SK-N-SH treated with all-trans-retinoic acid at 6 μM for 48 hours (cell line): ENCODE data around the gene IL22.

Experiments used
- ARNTL ChIP-seq: fragments of 450-650 bp; formaldehyde crosslinking; IDR thresholded peaks from 2 replicates; pipeline ENCODE4 v1.5.0; 2020; ENCODE audit warnings: low read depth, mild to moderate bottlenecking, moderate library complexity, borderline replicate concordance
- BACH2 ChIP-seq: fragments of 250-450 bp; sonication (Bioruptor Pico); IDR thresholded peaks from 2 replicates; pipeline ENCODE4 v1.9.0; 2021; ENCODE audit warnings: mild to moderate bottlenecking, borderline replicate concordance
- CSDC2 ChIP-seq: fragments of 250-450 bp; sonication (Bioruptor Pico); IDR thresholded peaks from 2 replicates; pipeline ENCODE4 v1.5.0; 2020; ENCODE audit warnings: mild to moderate bottlenecking, moderate library complexity
- ESRRG ChIP-seq: fragments of 250-450 bp; sonication (Bioruptor Pico); IDR thresholded peaks from 2 replicates; pipeline ENCODE4 v1.6.1; 2021; ENCODE audit warnings: mild to moderate bottlenecking
- GLIS3 ChIP-seq: fragments of 250-450 bp; sonication (Bioruptor Pico); IDR thresholded peaks from 2 replicates; pipeline ENCODE4 v1.5.0; 2020; ENCODE audit warnings: mild to moderate bottlenecking, moderate library complexity
- OSR1 ChIP-seq: fragments of 250-450 bp; sonication (Bioruptor Pico); IDR thresholded peaks from 2 replicates; pipeline ENCODE4 v1.8.0; 2022; ENCODE audit warnings: moderate library complexity, mild to moderate bottlenecking, inconsistent platforms
- PPARA ChIP-seq: fragments of 250-450 bp; sonication (Bioruptor Pico); IDR thresholded peaks from 2 replicates; pipeline ENCODE4 v1.5.0; 2020; ENCODE audit warnings: mild to moderate bottlenecking, borderline replicate concordance
- TOX ChIP-seq: fragments of 250-450 bp; sonication (Bioruptor Pico); IDR thresholded peaks from 2 replicates; pipeline ENCODE4 v1.8.0; 2021; ENCODE audit warnings: mild to moderate bottlenecking, moderate library complexity, borderline replicate concordance
- ZFP3 ChIP-seq: fragments of 250-450 bp; sonication (Bioruptor Pico); IDR thresholded peaks from 2 replicates; pipeline ENCODE4 v1.5.0; 2020; ENCODE audit warnings: mild to moderate bottlenecking, moderate library complexity
- ZFP30 ChIP-seq: fragments of 450-650 bp; formaldehyde crosslinking; IDR thresholded peaks from 2 replicates; pipeline ENCODE4 v1.5.0; 2022; ENCODE audit warnings: mild to moderate bottlenecking, moderate library complexity
- ZNF565 ChIP-seq: fragments of 450-650 bp; formaldehyde crosslinking; conservative IDR thresholded peaks from 2 replicates; pipeline ENCODE4 v1.5.0; 2020; ENCODE audit warnings: low read depth, mild to moderate bottlenecking, moderate library complexity
- TF ChIP-seq, protein P1 (sequence below): fragments of 250-450 bp; sonication (Bioruptor Pico); IDR thresholded peaks from 2 replicates; pipeline ENCODE4 v1.5.0; 2020; ENCODE audit warnings: mild to moderate bottlenecking, moderate library complexity
- TF ChIP-seq, protein P2 (sequence below): fragments of 250-450 bp; sonication (Bioruptor Pico); IDR thresholded peaks from 2 replicates; pipeline ENCODE4 v1.8.0; 2021; ENCODE audit warnings: low read depth, mild to moderate bottlenecking, moderate library complexity, borderline replicate concordance
- TF ChIP-seq, protein P3 (sequence below): fragments of 250-450 bp; sonication (Bioruptor Pico); IDR thresholded peaks from 2 replicates; pipeline ENCODE4 v1.8.0; 2020; ENCODE audit warnings: mild to moderate bottlenecking, moderate library complexity, borderline replicate concordance

DNA sequence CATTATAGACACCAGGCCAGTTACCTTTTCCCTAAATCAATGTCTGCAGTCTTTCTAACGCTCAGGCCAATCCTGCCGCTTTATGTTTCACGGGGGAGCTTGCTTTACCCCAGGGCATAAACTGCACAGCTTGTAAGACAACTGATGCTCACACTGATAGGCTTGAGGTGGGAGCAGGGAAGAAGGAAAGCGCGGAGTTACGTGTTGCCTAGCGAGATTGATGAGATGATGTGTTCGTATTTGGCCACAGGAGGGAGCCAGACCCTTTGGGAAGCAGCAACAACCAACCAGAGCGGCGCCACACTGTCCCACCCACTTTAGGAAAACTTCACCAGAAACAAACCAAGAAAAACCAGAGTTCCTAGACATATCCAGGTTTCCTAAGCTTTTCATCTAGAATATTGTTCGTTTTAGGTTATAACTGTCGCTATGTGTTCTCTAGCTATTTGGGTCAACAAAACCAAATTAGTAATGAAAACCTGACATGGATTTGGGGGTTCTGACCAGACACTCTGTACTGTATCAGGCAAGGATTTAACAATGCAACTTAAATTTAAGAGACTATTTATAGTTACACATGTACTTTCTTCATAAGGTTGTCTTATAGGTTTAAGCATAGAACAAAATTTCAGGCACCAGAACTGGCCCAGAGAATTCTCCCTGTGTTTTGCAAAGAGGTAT lies 30.2 kb downstream of the IL22 start:
- TF ChIP-seq ARNTL (CRISPR knock-in tag): no peak
- TF ChIP-seq ZFP3: no peak
- TF ChIP-seq, protein P1, sequence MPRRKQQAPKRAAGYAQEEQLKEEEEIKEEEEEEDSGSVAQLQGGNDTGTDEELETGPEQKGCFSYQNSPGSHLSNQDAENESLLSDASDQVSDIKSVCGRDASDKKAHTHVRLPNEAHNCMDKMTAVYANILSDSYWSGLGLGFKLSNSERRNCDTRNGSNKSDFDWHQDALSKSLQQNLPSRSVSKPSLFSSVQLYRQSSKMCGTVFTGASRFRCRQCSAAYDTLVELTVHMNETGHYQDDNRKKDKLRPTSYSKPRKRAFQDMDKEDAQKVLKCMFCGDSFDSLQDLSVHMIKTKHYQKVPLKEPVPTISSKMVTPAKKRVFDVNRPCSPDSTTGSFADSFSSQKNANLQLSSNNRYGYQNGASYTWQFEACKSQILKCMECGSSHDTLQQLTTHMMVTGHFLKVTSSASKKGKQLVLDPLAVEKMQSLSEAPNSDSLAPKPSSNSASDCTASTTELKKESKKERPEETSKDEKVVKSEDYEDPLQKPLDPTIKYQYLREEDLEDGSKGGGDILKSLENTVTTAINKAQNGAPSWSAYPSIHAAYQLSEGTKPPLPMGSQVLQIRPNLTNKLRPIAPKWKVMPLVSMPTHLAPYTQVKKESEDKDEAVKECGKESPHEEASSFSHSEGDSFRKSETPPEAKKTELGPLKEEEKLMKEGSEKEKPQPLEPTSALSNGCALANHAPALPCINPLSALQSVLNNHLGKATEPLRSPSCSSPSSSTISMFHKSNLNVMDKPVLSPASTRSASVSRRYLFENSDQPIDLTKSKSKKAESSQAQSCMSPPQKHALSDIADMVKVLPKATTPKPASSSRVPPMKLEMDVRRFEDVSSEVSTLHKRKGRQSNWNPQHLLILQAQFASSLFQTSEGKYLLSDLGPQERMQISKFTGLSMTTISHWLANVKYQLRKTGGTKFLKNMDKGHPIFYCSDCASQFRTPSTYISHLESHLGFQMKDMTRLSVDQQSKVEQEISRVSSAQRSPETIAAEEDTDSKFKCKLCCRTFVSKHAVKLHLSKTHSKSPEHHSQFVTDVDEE: no peak
- TF ChIP-seq BACH2: no peak
- TF ChIP-seq, protein P2, sequence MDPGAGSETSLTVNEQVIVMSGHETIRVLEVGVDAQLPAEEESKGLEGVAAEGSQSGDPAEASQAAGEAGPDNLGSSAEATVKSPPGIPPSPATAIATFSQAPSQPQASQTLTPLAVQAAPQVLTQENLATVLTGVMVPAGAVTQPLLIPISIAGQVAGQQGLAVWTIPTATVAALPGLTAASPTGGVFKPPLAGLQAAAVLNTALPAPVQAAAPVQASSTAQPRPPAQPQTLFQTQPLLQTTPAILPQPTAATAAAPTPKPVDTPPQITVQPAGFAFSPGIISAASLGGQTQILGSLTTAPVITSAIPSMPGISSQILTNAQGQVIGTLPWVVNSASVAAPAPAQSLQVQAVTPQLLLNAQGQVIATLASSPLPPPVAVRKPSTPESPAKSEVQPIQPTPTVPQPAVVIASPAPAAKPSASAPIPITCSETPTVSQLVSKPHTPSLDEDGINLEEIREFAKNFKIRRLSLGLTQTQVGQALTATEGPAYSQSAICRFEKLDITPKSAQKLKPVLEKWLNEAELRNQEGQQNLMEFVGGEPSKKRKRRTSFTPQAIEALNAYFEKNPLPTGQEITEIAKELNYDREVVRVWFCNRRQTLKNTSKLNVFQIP: no peak
- TF ChIP-seq ZFP30 (CRISPR knock-in tag): no peak
- no peak for TF ChIP-seq GLIS3 (CRISPR knock-in tag)
- TF ChIP-seq ESRRG (CRISPR knock-in tag): no peak
- TF ChIP-seq TOX (CRISPR knock-in tag): no peak
- TF ChIP-seq, protein P3, sequence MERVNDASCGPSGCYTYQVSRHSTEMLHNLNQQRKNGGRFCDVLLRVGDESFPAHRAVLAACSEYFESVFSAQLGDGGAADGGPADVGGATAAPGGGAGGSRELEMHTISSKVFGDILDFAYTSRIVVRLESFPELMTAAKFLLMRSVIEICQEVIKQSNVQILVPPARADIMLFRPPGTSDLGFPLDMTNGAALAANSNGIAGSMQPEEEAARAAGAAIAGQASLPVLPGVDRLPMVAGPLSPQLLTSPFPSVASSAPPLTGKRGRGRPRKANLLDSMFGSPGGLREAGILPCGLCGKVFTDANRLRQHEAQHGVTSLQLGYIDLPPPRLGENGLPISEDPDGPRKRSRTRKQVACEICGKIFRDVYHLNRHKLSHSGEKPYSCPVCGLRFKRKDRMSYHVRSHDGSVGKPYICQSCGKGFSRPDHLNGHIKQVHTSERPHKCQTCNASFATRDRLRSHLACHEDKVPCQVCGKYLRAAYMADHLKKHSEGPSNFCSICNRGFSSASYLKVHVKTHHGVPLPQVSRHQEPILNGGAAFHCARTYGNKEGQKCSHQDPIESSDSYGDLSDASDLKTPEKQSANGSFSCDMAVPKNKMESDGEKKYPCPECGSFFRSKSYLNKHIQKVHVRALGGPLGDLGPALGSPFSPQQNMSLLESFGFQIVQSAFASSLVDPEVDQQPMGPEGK (CRISPR knock-in tag): no peak
- TF ChIP-seq OSR1 (CRISPR knock-in tag): no peak
- TF ChIP-seq CSDC2 (CRISPR knock-in tag): no peak
- TF ChIP-seq ZNF565 (CRISPR knock-in tag): no peak
- no peak for TF ChIP-seq PPARA (CRISPR knock-in tag)
